HL-60 (cell line): ENCODE data around the gene RTN4RL2.

Experiments
- POLR2AphosphoS5 ChIP-seq: IDR thresholded peaks from 2 replicates; pipeline ENCODE4 v1.6.1; 2012; ENCODE audit warnings: low read depth
- TF ChIP-seq, protein P1 (sequence below): IDR thresholded peaks from one replicate; pipeline ENCODE4 v1.5.1; 2011; ENCODE audit warnings: low read length, control low read depth, inconsistent platforms; ENCODE audit not compliant: insufficient read depth
- TF ChIP-seq, protein P2 (sequence below): IDR thresholded peaks from 2 replicates; pipeline ENCODE4 v1.6.1; 2012; ENCODE audit warnings: low read depth; ENCODE audit not compliant: insufficient replicate concordance

DNA sequence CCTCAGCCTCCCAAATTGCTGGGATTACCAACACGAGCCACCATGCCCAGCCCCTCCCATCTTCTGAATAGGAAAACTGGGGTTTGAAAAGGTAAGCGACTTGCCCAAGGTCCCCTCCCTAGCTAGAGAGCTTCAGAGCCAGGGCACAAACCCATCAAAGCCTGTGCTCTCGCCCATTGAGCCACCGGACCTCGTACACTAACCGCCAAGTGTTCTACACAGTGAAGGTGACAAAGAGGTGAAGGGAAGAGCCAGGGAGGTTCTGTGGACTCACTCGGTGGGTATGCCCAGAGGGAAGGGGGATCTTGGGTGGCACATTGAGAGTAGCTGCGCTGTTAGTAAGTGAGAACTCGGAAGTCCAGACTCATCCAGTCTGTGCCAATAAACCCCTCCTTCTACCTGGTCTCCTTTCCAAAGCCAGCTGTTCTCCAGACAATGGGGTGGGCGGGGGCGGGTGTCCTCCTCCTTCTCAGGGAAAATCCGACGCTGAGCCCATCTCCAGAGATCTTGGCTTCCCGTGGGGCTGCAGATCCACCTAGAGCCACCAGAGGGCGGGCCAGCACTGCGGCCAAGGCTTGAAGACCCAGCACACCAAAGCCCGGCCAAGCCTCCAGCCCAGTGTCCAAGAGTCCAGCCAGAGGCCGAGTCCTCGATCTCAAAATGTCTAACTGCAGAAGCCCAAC lies 3.2 kb upstream of the RTN4RL2 start:
- no peak for TF ChIP-seq POLR2AphosphoS5
- TF ChIP-seq, protein P1, sequence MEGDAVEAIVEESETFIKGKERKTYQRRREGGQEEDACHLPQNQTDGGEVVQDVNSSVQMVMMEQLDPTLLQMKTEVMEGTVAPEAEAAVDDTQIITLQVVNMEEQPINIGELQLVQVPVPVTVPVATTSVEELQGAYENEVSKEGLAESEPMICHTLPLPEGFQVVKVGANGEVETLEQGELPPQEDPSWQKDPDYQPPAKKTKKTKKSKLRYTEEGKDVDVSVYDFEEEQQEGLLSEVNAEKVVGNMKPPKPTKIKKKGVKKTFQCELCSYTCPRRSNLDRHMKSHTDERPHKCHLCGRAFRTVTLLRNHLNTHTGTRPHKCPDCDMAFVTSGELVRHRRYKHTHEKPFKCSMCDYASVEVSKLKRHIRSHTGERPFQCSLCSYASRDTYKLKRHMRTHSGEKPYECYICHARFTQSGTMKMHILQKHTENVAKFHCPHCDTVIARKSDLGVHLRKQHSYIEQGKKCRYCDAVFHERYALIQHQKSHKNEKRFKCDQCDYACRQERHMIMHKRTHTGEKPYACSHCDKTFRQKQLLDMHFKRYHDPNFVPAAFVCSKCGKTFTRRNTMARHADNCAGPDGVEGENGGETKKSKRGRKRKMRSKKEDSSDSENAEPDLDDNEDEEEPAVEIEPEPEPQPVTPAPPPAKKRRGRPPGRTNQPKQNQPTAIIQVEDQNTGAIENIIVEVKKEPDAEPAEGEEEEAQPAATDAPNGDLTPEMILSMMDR: peak; percentile 98
- TF ChIP-seq, protein P2, sequence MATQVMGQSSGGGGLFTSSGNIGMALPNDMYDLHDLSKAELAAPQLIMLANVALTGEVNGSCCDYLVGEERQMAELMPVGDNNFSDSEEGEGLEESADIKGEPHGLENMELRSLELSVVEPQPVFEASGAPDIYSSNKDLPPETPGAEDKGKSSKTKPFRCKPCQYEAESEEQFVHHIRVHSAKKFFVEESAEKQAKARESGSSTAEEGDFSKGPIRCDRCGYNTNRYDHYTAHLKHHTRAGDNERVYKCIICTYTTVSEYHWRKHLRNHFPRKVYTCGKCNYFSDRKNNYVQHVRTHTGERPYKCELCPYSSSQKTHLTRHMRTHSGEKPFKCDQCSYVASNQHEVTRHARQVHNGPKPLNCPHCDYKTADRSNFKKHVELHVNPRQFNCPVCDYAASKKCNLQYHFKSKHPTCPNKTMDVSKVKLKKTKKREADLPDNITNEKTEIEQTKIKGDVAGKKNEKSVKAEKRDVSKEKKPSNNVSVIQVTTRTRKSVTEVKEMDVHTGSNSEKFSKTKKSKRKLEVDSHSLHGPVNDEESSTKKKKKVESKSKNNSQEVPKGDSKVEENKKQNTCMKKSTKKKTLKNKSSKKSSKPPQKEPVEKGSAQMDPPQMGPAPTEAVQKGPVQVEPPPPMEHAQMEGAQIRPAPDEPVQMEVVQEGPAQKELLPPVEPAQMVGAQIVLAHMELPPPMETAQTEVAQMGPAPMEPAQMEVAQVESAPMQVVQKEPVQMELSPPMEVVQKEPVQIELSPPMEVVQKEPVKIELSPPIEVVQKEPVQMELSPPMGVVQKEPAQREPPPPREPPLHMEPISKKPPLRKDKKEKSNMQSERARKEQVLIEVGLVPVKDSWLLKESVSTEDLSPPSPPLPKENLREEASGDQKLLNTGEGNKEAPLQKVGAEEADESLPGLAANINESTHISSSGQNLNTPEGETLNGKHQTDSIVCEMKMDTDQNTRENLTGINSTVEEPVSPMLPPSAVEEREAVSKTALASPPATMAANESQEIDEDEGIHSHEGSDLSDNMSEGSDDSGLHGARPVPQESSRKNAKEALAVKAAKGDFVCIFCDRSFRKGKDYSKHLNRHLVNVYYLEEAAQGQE: no peak
